ENCODE results near the gene CCDC107.
A peak's percentile ranks its signal among the peaks of the same experiment; 100 is the strongest.
"Not testable (repeated sequence)": the region's sequence is repeated elsewhere in the genome, so short reads cannot be mapped to it uniquely, and the experiment has no call there.

Gene CCDC107

DNA sequence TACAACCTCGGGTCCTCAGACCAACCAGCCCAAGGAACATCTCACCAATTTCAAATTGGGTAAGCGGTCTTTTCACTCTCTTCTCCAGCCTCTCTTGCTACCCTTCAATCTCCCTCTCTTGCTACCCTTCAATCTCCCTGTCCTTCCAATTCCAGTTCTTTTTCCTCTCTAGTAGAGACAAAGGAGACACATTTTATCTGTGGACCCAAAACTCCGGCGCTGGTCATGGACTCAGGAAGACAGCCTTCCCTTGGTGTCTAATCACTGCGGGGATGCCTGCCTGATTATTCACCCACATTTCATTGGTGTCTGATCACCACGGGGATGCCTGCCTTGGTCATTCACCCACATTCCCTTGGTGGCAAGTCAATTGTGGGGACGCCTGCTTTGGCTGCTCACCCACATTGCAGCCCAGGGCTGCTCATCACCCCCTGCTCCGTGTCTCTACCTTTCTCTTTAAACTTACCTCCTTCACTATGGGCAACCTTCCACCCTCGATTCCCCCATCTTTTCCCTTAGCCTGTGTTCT, 20.6 kb upstream of the CCDC107 start:
- not testable (repeated sequence) for DNase-seq (ENCODE audit: low read depth)

DNA sequence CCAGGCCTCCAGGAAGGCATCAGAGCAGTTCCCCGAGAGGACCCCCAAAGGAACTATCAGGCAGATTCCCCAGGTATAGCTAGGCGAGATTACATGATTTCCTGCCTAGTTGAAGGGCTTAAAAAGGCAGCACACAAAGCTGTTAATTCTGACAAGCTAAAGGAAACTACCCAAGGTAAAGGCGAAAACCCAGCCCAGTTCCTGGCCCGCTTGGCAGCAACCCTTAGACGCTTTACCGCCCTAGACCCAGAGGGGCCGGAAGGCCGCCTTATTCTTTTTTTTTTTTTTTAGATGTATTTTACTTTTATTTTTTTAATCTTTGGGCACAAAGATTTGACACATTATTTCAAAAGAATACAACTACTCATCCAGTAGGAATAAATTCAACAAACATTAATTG, 19.3 kb upstream of the CCDC107 start:
- DNase-seq (ENCODE audit: low read depth): not testable (repeated sequence)

DNA sequence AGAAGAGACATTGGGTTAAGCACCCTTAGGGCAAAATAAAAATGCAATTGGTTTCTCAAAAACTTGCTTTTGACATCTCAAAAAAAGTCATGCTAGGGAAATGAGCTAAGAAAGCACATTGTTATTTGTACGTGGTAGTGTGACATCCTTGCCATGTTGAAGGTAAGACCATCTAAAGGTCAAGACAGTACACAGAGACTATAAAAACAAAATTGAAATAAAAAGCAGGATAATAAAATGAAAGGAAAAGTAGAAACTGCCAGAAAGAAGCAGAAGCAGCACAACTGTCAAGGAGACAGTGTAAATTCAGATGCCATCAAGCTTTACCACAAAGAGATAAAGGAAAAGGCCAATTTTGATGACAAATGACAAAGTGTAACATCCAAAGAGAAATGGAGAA, 18.9 kb upstream of the CCDC107 start:
- not testable (repeated sequence) for DNase-seq (ENCODE audit: low read depth)

DNA sequence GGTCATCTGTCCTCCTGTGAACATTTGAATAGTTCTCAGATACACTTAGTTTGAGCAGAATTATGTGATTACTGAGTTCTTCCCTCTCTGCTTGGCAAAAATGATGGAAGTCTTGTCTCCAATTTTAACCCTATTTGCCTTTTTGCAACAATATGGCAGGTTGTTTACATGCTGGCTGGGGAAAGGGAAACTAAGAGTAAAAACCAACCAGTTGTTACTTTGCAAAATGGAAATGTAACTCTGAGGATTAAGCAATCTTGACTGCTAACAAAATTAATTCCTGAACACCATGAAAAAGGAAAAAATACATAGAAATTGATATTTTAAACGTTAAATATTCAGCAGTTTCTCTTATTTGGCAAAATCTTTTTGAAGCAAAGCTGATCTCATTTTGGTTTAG, 18.5 kb upstream of the CCDC107 start:
- no peak for DNase-seq (ENCODE audit: low read depth)

DNA sequence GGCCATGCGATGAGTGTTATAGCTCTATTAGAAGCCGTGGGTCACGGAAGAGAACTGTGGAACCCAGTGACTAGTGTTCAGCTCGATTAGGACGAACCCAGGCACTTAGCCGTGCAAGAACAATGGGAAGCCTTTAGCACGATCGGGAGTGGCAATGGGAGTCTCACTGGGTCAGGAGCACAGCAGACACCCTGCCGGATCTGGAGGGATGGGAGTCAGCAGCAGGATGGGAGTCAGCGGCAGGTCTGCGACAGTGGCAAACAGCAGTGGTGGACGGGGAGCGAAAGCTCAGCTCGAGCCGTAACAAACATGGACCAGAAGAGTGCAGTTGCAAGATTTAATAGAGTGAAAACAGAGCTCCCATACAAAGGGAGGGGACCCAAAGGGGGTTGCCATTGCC, 17.7 kb upstream of the CCDC107 start:
- DNase-seq (ENCODE audit: low read depth): not testable (repeated sequence)

DNA sequence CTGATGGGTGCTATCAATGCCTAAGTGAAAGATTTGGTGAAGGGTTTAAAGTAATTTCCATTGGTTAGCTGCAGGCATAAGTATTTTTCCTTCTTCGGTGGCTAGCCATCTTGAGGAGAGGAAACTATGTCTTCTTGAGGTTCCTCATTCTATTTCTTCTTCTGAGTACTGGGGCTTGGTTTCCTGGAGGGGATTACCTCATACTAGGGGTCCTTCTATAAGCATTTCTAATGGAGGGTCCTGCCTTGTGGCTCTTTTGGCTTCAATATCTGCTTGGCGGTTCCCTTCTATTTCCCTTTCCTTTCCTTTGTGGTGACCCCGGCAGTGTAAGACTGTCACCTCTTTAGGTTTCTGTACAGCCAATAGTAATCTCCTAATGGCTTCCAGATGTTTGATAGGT, 16.6 kb upstream of the CCDC107 start:
- not testable (repeated sequence) for DNase-seq (ENCODE audit: low read depth)

DNA sequence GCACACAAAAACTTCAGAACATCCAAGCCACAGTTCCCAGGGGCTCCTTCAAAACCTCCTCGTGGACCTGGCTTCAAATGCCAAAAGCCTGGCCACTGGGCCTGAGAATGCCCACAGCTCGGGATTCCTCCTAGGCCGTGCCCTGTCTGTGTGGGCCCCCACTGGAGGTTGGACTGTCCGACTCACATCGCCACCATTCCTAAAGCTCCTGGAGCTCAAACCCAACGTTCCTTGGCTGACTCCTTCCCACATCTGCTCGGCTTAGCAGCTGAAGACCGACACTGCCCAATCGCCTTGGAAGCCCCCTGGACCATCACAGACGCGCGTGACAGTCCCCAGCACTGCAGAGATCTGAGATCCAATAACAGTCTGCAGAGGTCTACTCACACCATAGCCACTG, 15.0 kb upstream of the CCDC107 start:
- DNase-seq (ENCODE audit: low read depth): no peak

DNA sequence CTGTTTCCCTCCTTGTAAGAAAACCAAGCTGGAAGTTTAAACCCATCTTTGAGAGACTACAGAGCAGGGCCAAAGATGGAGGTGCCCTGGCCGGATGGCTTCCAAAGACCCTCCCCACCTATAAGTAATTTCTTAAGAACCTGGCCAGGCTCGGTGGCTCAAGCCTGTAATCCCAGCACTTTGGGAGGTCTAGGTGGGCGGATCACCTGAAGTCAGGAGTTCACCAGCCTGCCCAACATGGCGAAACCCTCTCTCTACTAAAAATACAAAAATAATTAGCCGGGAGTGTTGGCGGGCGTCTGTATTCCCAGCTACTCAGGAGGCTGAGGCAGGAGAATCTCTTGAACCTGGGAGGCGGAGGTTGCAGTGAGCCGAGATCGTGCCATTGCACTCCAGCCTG, 12.4 kb upstream of the CCDC107 start:
- not testable (repeated sequence) for DNase-seq (ENCODE audit: low read depth)

DNA sequence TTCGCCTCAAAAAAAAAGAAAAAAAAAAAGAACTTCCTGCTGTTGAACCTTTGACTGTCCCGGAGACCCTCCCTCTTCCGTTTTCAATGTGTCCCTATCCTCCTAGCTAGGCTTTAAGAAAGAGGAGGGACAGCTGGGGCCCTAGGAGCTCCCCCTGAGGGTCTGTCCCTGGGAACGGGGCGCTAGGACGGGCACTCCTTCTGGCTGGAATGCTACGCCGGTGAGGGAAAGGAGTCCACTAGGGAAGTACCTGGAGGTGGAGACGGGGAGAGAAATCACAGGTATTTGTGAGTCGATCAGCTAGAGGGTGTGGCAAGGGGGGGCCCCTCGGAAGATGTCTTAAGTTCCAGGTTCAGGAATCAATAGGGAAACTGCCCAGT, 11.9 kb upstream of the CCDC107 start:
- DNase-seq (ENCODE audit: low read depth): no peak

DNA sequence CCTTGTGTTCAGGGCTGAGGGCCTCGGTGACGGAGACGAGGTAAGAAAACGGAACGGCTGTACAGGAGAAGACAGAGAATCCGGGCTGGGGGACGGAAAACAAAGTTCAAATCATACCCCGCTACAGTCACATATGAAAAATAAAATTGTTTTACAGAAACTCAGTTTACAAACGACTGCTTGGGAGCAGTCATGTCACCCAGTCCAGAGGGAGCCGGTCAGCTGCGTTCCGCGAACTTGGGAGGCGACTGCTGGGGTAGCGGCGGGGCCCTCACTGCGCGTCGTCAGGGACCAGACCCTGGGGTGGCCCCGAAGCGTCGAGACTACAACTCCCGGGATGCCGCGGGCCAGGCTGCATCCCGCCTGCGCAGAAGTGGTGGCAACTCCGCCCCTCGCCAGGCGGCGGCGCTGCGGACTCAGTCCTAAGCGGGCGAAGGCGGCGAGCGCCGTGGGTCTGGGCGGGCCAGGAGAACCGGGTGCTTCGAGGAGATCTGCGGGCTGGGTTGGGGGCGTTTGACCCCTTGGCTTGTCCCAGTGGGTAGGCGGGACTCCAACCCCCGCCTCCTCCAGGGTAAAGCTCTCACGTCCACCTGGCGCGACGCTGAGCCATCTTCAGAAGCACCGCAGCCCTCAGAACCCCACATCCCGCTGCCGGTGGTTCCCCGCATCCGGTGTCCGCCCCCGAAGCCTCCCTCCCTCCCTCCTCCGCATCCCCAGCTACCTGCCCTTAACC, 11.4 kb upstream of the CCDC107 start:
- DNase-seq (ENCODE audit: low read depth): peak; percentile 83

DNA sequence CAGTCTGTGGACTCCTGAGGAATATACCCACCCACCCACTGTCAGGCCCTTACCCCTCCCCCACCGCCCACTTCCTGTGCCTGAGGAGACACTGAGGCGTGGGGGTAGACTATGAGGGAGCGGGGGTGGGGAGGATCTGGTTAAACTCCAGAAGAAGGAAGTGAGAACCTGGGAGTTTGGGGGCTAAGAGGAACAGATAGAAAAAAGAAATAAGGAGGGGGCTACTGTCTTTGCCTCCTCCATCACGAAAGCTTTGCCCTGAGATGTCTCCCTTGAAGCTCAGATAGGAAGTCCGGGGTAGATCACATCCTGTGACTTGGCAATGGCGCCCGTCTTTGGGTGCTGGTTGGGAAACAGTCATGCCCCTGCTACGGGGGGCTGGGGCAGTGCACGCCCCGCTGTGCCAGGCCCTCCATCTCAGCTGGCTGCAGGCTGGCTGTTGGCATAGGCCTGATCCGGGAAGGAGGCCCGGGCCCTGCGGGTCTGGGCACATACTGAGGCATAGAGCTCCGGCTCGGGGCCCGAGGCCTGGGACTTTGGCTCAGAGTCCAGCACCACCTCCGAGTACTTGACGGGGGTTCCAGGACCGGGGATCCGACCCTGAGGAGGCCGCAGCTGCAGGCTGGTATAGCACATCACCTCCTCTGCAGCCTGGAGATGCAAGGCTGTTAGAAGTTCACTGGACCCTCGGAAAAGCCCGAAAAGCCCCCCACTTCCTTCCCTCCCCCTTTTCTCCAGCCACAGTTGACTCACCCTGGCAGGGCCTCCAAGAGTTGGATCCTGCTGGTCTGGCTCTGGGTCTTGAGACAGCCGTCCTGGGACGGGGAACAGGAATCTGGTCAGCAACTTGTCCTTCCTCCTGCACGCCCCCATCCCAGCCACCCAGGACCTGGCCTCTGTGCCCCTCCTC, 8.4 kb upstream of the CCDC107 start:
- DNase-seq (ENCODE audit: low read depth): no peak

DNA sequence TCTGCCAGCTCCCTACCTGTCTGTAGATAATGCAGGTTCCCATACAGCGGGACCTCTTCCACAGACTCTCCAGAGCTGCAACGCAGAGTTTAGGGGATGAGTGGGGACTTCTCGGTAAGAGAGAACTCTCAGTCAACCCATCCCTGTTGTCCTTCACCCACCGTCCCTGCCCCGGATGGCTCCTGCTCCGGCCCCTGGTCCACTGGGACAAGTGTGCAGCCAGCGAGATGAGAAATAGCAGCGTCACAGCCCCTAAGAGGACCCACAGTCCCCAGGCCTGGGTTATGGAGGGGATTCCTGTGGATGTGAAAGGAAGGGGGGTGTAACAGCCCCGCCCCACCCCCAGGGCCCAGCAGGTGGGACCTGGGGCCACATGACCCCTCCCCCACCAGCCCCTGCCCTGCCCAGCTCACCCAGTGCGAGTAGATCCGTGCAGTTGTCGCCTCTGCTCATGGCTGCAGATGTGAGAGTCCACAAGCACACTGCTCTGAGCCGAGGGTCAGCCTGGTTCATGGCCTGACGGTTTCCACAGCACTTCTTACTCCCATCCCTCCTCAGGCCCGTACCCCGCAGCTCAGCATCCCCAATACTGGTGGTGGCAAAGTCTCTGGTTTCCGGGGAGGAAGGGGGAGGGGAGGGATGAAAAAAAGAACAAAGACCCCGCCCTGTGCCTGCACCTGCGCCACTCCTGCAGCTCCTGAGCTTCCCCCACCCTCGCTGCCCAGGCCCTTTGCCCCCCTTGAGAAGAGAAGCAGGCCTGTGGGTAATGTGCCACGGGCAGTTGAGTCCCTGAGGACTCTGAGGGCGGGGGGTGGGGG, 7.5 kb upstream of the CCDC107 start, which contains the start of gene SIT1:
SIT1 (minus strand) TSS at position 591 of the 818 bp plus-strand sequence; CDS start at position 513, 78 bp downstream.
- no peak for DNase-seq (ENCODE audit: low read depth)

DNA sequence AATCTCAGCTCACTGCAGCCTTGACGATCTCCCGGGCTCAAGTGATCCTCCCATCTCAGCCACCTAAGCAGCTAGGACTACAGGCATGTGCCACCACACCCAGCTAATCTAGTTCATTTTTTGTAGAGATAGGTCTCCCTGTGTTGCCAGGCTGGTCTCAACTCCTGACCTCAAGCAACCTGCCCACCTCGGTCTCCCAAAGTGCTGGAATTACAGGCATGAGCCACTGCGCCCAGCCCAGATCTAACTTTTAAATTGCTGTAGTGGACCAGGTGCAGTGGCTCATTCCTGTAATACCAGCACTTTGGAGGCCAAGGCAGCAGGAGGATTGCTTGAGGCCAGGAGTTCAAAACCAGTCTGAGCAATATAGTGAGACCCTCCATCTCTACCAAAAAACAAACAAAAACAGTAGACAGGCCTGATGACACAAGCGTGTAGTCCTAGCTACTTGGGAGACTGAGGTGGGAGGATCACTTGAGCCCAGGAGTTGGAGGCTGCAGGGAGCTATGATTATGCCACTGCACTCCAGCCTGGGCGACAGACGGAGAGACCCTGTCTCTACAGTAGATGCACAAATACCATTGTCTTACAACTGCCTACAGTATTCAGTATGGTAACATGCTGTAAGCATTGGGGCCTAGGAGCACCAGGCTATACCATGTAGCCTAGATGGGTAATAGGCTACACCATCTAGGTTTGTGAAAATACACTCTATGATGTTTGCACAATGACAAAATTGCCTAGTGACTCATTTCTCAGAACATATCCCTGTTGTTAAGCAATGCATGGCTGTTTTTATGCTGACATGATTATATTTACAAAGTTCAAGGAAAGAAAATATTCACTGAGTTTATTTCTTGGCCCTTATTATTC, 5.9 kb upstream of the CCDC107 start:
- no peak for DNase-seq (ENCODE audit: low read depth)

DNA sequence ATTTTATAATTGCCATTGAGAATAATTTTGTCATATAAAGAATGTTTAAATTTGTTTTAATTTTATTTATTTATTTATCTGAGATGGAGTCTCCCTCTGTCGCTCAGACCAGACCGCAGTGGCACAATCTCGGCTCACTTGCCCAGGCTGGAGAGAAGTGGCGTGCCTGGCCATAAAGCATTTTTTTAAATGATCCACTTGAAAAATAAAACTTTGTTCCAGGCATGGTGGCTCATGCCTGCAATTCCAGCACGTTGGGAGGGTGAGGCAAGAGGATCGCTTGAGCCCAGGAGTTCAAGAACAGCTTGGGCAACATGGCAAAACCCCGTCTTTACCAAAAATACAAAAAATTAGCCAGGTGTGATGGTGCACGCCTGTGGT, 5.3 kb upstream of the CCDC107 start:
- no peak for DNase-seq (ENCODE audit: low read depth)

DNA sequence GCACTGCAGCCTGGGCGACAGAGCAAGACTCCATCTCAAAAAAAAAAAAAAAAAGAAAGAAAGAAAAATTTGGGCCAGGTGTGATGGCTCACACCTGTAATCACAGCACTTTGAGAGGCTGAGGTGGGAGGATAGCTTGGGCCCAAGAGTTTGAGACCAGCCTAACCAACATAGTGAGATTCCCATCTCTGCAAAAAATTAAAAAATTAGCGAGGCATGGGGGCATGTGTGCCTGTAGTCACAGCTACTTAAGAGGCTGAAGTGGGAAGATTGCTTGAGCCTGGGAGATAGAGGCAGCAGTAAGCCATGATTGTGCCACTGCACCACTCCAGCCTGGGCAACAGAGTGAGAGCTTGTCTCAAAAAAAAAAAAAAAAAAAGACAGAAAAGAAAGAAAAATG, 4.5 kb upstream of the CCDC107 start:
- no peak for DNase-seq (ENCODE audit: low read depth)

DNA sequence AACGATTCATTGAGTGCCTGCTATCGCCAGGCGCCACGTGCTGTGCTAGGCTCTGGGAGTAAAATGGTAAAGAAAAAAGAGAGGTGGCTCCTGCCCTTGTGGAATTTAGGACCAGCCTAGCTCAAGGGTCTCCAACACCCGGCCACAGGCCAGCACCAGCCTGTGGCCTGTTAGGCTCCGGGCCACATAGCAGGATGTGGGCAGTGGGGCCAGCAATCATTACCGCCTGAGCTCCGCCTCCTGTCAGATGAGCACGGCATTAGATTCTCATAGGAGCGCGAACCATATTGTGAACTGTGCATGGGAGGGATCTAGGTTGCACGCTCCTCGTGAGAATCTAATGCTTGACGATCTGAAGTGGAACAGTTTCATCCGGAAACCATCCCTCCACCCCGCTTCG, 1.7 kb upstream of the CCDC107 start:
- DNase-seq (ENCODE audit: low read depth): no peak

DNA sequence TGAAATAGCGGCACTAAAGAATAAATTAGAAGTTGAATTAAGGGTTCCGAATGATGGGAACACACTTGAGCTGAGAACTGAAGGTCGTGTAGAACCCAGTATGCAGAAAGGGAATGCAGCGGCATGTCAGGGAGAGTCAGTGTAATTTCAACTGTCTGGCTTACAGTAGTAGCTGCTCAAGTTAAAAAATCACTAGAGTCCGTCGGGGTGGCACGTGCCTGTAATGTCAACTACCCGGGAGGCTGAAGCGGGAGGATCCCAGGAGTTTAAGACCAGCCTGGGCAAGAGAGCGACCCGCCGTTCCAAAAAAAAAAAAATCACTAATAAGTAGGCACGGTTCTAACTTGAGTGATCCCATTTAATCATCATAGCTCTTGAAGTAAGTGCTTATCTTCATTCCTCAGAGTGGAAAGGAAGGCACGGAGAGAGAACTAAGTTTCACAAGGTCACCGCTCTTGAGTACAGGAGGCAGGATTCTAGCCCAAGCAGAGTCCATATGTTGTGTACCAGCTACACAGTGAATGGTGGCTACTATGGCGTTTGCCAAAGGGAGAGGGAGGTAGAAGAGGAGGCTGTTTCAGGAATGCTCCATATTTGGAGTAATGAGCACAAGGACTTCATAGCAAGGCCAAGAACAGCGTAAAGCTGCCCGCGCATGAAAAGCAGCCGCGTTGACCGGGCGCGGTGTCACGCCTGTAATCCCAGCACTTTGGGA, 1.1 kb upstream of the CCDC107 start:
- no peak for DNase-seq (ENCODE audit: low read depth)

DNA sequence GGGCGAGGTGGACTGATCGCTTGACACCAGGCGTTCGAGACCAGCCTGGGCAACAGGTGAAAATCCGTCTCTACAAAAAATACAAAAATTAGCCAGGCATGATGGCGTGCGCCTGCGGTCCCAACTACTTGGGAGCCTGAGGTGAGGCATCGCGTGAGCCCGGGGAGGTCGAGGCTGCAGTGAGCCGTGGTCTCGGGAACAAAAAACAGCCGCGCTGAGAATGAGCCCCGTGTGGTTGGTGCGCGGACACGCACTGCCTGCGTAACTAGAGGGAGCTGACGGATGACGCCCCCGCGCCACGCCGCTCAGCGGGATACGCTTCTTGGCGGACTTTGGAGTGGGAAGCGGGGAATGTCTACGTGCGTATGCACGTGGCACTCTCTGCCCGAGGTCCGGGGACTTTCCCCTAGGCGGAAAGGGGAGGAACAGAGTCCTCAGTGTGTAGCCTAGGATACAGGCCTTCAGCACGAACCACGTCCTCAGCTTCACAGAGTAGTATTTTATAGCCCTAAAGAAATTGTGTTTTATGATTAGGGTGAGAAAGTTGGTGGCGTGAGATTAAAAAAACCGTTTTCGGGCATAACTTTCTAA, 451 bp upstream of the CCDC107 start, which contains the start of gene RMRP:
RMRP (minus strand) TSS at position 474 of the 591 bp plus-strand sequence.
- DNase-seq (ENCODE audit: low read depth): peak; percentile 87

DNA sequence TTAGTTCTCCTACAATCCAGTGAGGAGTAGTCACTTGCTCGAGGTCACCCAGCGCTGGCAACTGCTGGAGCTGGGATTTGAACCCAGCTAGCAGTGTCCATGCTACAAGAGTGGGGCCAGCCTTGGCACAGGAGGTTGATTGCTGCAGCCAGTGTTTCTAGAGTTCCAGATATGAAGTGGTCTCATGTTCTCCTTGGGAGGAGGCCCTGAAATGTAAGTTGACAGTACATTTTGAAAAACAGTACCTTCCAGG, 802 bp downstream of the CCDC107 start:
- no peak for DNase-seq (ENCODE audit: low read depth)

DNA sequence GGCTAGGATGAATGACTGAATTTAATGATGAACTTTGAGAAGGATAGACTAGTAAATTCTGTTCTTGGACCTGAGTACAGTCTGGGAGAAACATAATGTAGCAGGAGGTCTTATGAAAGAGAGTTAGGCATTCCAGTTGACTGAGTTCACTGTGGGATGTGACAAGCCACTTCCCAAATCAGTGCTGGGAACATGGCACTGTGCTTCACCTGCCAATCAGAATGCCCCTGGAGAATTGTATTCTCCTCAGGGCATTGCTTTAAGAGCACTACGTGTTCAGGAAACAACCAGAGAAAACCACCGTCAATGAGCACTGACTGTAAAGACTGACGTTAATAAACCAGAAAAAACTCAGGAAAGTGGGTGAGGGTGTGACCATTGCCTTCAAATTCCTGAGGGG, 1.2 kb downstream of the CCDC107 start:
- no peak for DNase-seq (ENCODE audit: low read depth)

Data from stimulated activated CD8-positive, alpha-beta memory T cell treated with anti-CD3 and anti-CD28 coated beads, Interleukin-12 subunit alpha, Interleukin-12 subunit beta, amount 100 ng/mL, for 4 hours (primary cell).